HG02973 (cell line): Measurements from ENCODE around the gene KRTAP5-3.
"Not testable (repeated sequence)": the region's sequence is repeated elsewhere in the genome, so short reads cannot be mapped to it uniquely, and the experiment has no call there.

ENCODE experiments used
- ATAC-seq: cut with Tn5 transposase; IDR thresholded peaks from one replicate; pipeline ENCODE4 v1.9.1; 2021; ENCODE audit warnings: moderate library complexity; ENCODE audit not compliant: unreplicated experiment

Gene KRTAP5-3

GRCh38 chr11:1608363-1608762 is at the start of gene KRTAP5-3:
Gene KRTAP5-3, minus strand, starts transcription at chr11:1608463. Its CDS starts 78 bp downstream, at chr11:1608385.
- no peak for ATAC-seq

GRCh38 chr11:1656670-1657069 is 48.4 kb upstream of the KRTAP5-3 start:
- no peak for ATAC-seq

GRCh38 chr11:1656061-1656441 is 47.8 kb upstream of the KRTAP5-3 start:
- ATAC-seq: no peak

- no peak for ATAC-seq
Measured at GRCh38 chr11:1655168-1656060, 47.2 kb upstream of the KRTAP5-3 start.

GRCh38 chr11:1654388-1655167 is 46.3 kb upstream of the KRTAP5-3 start:
- ATAC-seq: no peak

GRCh38 chr11:1653541-1654387 is 45.5 kb upstream of the KRTAP5-3 start:
- ATAC-seq: no peak

- no peak for ATAC-seq
Measured at GRCh38 chr11:1652771-1653540, 44.7 kb upstream of the KRTAP5-3 start.

GRCh38 chr11:1652442-1652770 is 44.1 kb upstream of the KRTAP5-3 start:
- no peak for ATAC-seq

GRCh38 chr11:1652026-1652425 is 43.8 kb upstream of the KRTAP5-3 start:
- ATAC-seq: no peak

- no peak for ATAC-seq
Measured at GRCh38 chr11:1651411-1651980, 43.2 kb upstream of the KRTAP5-3 start.

- no peak for ATAC-seq
Measured at GRCh38 chr11:1650918-1651262, 42.6 kb upstream of the KRTAP5-3 start.

- no peak for ATAC-seq
Measured at GRCh38 chr11:1650034-1650917, 42.0 kb upstream of the KRTAP5-3 start.

- ATAC-seq: no peak
Measured at GRCh38 chr11:1648653-1649420, 40.6 kb upstream of the KRTAP5-3 start.

GRCh38 chr11:1647901-1648652 is 39.8 kb upstream of the KRTAP5-3 start:
- ATAC-seq: no peak

- not testable (repeated sequence) for ATAC-seq
Measured at GRCh38 chr11:1646540-1646939, 38.3 kb upstream of the KRTAP5-3 start.

- ATAC-seq: no peak
Measured at GRCh38 chr11:1645357-1645821, 37.1 kb upstream of the KRTAP5-3 start.

GRCh38 chr11:1644601-1645356 is 36.5 kb upstream of the KRTAP5-3 start:
- no peak for ATAC-seq
